ENCODE results near the gene IL18R1. TPM values are rescaled to one million over a fixed set of nuclear protein-coding genes. Genes with fewer than 3 reads are reported as not detected.

The IL18R1 gene
- total RNA-seq, 1 donor from 2014 or later, result 0.37 TPM

DNA sequence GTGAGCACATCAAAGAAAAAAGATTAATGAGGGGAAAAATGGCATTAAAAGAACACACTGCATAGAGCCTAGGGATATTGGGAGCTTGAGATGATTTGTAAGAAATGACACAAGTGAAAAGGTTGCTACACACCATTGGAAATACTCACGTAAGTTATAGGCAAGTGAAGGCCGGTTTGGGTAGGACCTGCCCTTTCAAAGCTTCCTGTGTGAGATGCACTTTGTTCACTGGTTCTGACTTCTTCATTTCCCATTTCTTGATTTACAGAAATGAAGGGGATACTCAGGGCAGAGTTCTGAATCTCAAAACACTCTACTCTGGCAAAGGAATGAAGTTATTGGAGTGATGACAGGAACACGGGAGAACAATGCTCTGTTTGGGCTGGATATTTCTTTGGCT, 67.3 kb downstream of the IL18R1 start, which contains the start of gene IL18RAP:
Gene IL18RAP, plus strand, starts transcription at position 251 of the 400 bp plus-strand sequence. Its CDS starts 118 bp downstream, at position 369.
- Mint-ChIP-seq H3K9me3 (ENCODE audit: low read depth) (peaks cover 4% of the 10 kb centered on the region), H3K4me1 (ENCODE audit: low read depth) (no peaks in the 10 kb centered on the region), H3K36me3 (ENCODE audit: low read depth) (no peaks in the 10 kb centered on the region), H3K27me3 (ENCODE audit: low read depth) (peaks cover 49% of the 10 kb centered on the region), H3K27ac (ENCODE audit: unreplicated experiment) (no peak within 1 kb of the TSS), H3K4me3 (ENCODE audit: unreplicated experiment) (no peak within 1 kb of the TSS)
- TF ChIP-seq, protein P1, sequence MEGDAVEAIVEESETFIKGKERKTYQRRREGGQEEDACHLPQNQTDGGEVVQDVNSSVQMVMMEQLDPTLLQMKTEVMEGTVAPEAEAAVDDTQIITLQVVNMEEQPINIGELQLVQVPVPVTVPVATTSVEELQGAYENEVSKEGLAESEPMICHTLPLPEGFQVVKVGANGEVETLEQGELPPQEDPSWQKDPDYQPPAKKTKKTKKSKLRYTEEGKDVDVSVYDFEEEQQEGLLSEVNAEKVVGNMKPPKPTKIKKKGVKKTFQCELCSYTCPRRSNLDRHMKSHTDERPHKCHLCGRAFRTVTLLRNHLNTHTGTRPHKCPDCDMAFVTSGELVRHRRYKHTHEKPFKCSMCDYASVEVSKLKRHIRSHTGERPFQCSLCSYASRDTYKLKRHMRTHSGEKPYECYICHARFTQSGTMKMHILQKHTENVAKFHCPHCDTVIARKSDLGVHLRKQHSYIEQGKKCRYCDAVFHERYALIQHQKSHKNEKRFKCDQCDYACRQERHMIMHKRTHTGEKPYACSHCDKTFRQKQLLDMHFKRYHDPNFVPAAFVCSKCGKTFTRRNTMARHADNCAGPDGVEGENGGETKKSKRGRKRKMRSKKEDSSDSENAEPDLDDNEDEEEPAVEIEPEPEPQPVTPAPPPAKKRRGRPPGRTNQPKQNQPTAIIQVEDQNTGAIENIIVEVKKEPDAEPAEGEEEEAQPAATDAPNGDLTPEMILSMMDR (IDR thresholded peaks at IDR 0.05), result no peak
- no peak for DNase-seq (ENCODE audit: low spot score)

DNA sequence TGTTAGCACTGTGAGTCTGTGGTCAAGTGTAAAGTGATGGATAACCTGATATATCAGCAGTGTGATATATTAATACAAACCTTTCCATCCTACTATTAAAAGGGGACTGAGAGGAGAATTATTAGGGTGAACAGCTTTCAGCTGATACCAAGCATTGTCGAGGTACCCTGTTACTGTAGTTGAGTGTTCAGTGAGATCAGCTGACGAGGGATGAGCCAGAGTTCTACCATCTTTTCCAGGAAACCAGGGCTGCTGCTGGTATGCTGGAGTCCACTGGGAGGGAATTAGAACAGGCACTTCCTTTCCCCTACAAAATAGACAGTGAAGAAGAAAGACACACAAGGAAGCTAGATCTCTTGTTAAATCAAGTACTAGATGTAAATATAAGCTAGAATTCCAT, 67.8 kb downstream of the IL18R1 start:
- Mint-ChIP-seq H3K4me1 (ENCODE audit: low read depth) (no peaks in the 10 kb centered on the region), H3K27me3 (ENCODE audit: low read depth) (peaks cover 52% of the 10 kb centered on the region), H3K36me3 (ENCODE audit: low read depth) (no peaks in the 10 kb centered on the region), H3K9me3 (ENCODE audit: low read depth) (peaks cover 6% of the 10 kb centered on the region), H3K27ac (ENCODE audit: unreplicated experiment) (no peak overlapping the region), H3K4me3 (ENCODE audit: unreplicated experiment) (no peak overlapping the region)
- TF ChIP-seq, protein P1 (IDR thresholded peaks at IDR 0.05), result no peak
- no peak for DNase-seq (ENCODE audit: low spot score)

DNA sequence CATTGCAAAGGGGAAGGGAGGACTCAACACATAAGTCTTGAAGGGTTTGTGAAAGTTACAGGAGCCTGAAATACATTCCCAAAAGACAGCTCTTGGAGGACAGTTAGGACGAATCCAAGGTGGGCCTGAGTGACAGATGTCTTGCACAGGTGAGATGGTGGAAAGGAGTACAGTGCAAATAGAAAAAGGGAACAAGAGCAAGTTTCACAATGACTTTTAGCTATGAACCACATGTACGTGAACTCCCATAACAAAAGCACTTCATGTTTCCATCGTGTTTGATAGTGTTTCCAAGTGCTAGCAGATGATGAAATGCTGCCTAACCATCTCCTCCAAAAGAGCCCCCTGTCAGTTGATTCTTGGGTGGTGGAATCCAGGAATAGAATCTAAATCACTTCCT, 69.2 kb downstream of the IL18R1 start:
- Mint-ChIP-seq H3K27ac (ENCODE audit: unreplicated experiment) (no peak overlapping the region), H3K9me3 (ENCODE audit: low read depth) (peaks cover 6% of the 10 kb centered on the region), H3K4me3 (ENCODE audit: unreplicated experiment) (no peak overlapping the region), H3K36me3 (ENCODE audit: low read depth) (no peaks in the 10 kb centered on the region), H3K27me3 (ENCODE audit: low read depth) (peaks cover 59% of the 10 kb centered on the region), H3K4me1 (ENCODE audit: low read depth) (no peaks in the 10 kb centered on the region)
- DNase-seq (ENCODE audit: low spot score), result no peak
- TF ChIP-seq, protein P1 (IDR thresholded peaks at IDR 0.05), result no peak

DNA sequence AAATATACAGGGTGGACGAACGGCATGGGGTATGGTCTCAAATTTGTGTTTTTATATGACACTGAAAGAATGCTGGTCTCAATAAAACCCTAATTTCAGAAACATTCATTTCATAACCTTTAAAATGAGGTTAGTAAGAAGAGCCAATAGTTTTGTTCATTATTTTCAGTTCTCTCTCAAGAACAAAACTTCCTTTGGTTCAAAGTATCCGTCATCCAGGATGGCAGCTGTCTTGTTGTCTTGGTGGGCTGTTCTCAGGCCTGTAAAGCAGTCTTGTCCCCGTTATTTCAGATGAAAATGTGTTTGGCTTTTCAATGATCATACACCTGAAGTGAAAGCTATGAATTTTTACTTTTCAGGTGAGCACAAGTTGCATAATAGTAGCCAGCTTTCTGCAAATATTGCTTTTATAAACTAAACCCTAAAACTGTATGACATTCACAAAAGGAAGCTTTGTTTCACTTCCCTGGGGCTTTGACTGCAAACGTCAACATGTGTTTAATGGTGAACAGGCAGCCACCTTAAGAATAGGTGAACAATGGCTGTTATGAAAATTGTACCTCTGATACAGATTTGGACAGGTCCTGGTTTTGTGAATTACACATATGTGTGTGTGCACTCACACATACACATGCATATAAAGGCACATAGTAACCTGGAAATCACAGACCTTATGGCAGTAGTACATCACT, 70.0 kb downstream of the IL18R1 start:
- Mint-ChIP-seq H3K4me3 (ENCODE audit: unreplicated experiment) (no peak overlapping the region), H3K9me3 (ENCODE audit: low read depth) (peaks cover 6% of the 10 kb centered on the region), H3K27ac (ENCODE audit: unreplicated experiment) (no peak overlapping the region), H3K36me3 (ENCODE audit: low read depth) (no peaks in the 10 kb centered on the region), H3K27me3 (ENCODE audit: low read depth) (peaks cover 65% of the 10 kb centered on the region), H3K4me1 (ENCODE audit: low read depth) (no peaks in the 10 kb centered on the region)
- TF ChIP-seq, protein P1 (IDR thresholded peaks at IDR 0.05), result no peak
- DNase-seq (ENCODE audit: low spot score), result no peak

DNA sequence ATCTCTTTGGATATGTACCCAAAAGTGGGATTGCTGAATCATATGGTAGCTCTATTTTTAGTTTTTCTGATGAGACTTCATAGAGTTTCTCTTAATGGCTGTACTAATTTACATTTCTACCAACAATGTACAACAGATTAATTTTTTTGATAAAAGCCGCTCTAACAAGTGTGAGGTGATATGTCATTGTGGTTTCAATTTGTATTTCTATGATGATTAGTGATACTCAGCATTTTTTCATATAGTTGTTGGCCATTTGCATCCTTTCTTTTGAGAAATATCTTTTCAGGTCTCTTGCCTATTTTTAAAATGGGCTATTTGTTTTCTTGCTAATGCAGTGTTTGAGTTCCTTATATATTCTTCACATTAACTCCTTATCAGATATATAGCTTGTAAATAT, 71.7 kb downstream of the IL18R1 start:
- peaks cover 55% of the 10 kb centered on the region for H3K27me3 Mint-ChIP-seq (ENCODE audit: low read depth)
- no peaks in the 10 kb centered on the region for H3K4me1 Mint-ChIP-seq (ENCODE audit: low read depth)
- H3K9me3 Mint-ChIP-seq (ENCODE audit: low read depth), result peaks cover 6% of the 10 kb centered on the region
- TF ChIP-seq, protein P1 (IDR thresholded peaks at IDR 0.05), result no peak
- no peak overlapping the region for H3K4me3 Mint-ChIP-seq (ENCODE audit: unreplicated experiment)
- H3K27ac Mint-ChIP-seq (ENCODE audit: unreplicated experiment), result no peak overlapping the region
- H3K36me3 Mint-ChIP-seq (ENCODE audit: low read depth), result no peaks in the 10 kb centered on the region
- DNase-seq (ENCODE audit: low spot score), result no peak
